HL-60 (cell line): ENCODE measurements around the gene APPL2.

ENCODE experiments used
- DNase-seq, 2 experiments: peaks; one replicate each; pipeline ENCODE4 v3.0.0-alpha.2; 2010 to 2020; ENCODE audit warnings: low read depth in 1 of 2, low spot score in 1 of 2
- H3K27ac ChIP-seq: fragments of 250-450 bp; sonication (Bioruptor Pico); replicated peaks from 2 replicates; pipeline ENCODE4 v1.5.1; 2020; ENCODE audit warnings: mild to moderate bottlenecking, moderate library complexity
- H3K27me3 ChIP-seq: fragments of 250-450 bp; sonication (Bioruptor Pico); 2 replicates; pipeline ENCODE4 v1.5.1; 2021; ENCODE audit warnings: mild to moderate bottlenecking, moderate library complexity; ENCODE audit not compliant: insufficient read depth, poor library complexity, severe bottlenecking
- H3K4me3 ChIP-seq: replicated peaks from 2 replicates; pipeline ENCODE4 v1.5.1; 2011; ENCODE audit warnings: mild to moderate bottlenecking, control low read depth, low read length; ENCODE audit not compliant: insufficient read depth
- CTCF ChIP-seq: IDR thresholded peaks from one replicate; pipeline ENCODE4 v1.5.1; 2011; ENCODE audit warnings: low read length, control low read depth, inconsistent platforms; ENCODE audit not compliant: insufficient read depth
- GABPA ChIP-seq: IDR thresholded peaks from 2 replicates; pipeline ENCODE4 v1.6.1; 2012; ENCODE audit warnings: low read depth
- POLR2AphosphoS5 ChIP-seq: IDR thresholded peaks from 2 replicates; pipeline ENCODE4 v1.6.1; 2012; ENCODE audit warnings: low read depth
- REST ChIP-seq: IDR thresholded peaks from 2 replicates; pipeline ENCODE4 v1.6.1; 2012; ENCODE audit warnings: low read depth; ENCODE audit not compliant: insufficient replicate concordance
- SPI1 ChIP-seq: IDR thresholded peaks from 2 replicates; pipeline ENCODE4 v1.6.1; 2012; ENCODE audit warnings: low read depth, mild to moderate bottlenecking, borderline replicate concordance

APPL2 gene

GRCh38 chr12:105235281-105235731 is 668 bp downstream of the APPL2 start:
- TF ChIP-seq CTCF: no peak
- no peak for TF ChIP-seq SPI1
- no peak for TF ChIP-seq POLR2AphosphoS5
- TF ChIP-seq GABPA: no peak
- no peak for TF ChIP-seq REST
- peak overlapping the region; percentile 67 for H3K27ac ChIP-seq
- no peak for DNase-seq
- H3K27me3 ChIP-seq: no peaks in the 10 kb centered on the region
- H3K4me3 ChIP-seq: peak overlapping the region; percentile 79

GRCh38 chr12:105234197-105234596 is 1.8 kb downstream of the APPL2 start:
- H3K4me3 ChIP-seq: no peak overlapping the region
- no peak for DNase-seq

More at GRCh38 chr12:105234197-105234596, 1.8 kb downstream of the APPL2 start:
- H3K27ac ChIP-seq: no peak overlapping the region
- no peaks in the 10 kb centered on the region for H3K27me3 ChIP-seq
- TF ChIP-seq CTCF: no peak
- TF ChIP-seq SPI1: no peak
- no peak for TF ChIP-seq POLR2AphosphoS5
- no peak for TF ChIP-seq REST
- no peak for TF ChIP-seq GABPA
